Heart right ventricle (tissue), 16 donors: ENCODE results near the gene AGPAT3. TPM values are rescaled to one million over a fixed set of nuclear protein-coding genes. Genes with fewer than 3 reads are reported as not detected.

Source experiments
- ATAC-seq, 8 donors: fragments of 200-7000 bp; cut with Tn5 transposase; one replicate each; pipeline ENCODE4 v1.9.1; 2020; ENCODE audit warnings: mild to moderate bottlenecking in 8 of 8, moderate library complexity in 8 of 8, moderate number of reproducible peaks in 1 of 8
- DNase-seq, 2 donors: peaks; one replicate each; pipeline ENCODE4 v3.0.0-alpha.2; 2020
- H3K27ac ChIP-seq, 10 donors: fragments of 200-600 bp; sonication (generic) in 2 of 10; one replicate each; pipeline versions ENCODE4 v1.5.0 to v1.8.0; 2020 to 2022; ENCODE audit warnings: mild to moderate bottlenecking in 3 of 10
- H3K27me3 ChIP-seq, 7 donors: fragments of 200-600 bp; one replicate each; pipeline ENCODE4 v1.8.0; 2021 to 2022; ENCODE audit warnings: mild to moderate bottlenecking in 2 of 7
- H3K36me3 ChIP-seq, 9 donors: fragments of 200-600 bp; sonication (generic) in 1 of 9; one replicate each; pipeline versions ENCODE4 v1.5.0 to v1.8.0; 2020 to 2022; ENCODE audit warnings: mild to moderate bottlenecking in 2 of 9
- H3K4me1 ChIP-seq, 9 donors: fragments of 200-600 bp; sonication (generic) in 1 of 9; one replicate each; pipeline versions ENCODE4 v1.5.0 to v1.8.0; 2020 to 2022; ENCODE audit warnings: mild to moderate bottlenecking in 4 of 9
- H3K4me3 ChIP-seq, 10 donors: fragments of 200-600 bp; sonication (generic) in 2 of 10; one replicate each; pipeline versions ENCODE4 v1.5.0 to v1.8.0; 2020 to 2022; ENCODE audit warnings: mild to moderate bottlenecking in 7 of 10, moderate library complexity in 2 of 10
- H3K9me3 ChIP-seq, 11 donors: fragments of 200-600 bp in 10 of 11; sonication (generic) in 2 of 11; one replicate each; pipeline versions ENCODE4 v1.5.0 to v1.8.0; 2013 to 2022; ENCODE audit warnings: mild to moderate bottlenecking in 2 of 11, control low read depth in 1 of 11, moderate library complexity in 1 of 11
- CTCF ChIP-seq, 9 donors: fragments of 200-600 bp; sonication (generic) in 2 of 9; IDR thresholded peaks; one replicate each; pipeline versions ENCODE4 v1.5.0 to v1.8.0; 2021 to 2022; ENCODE audit warnings: antibody characterized with exemption in 9 of 9, mild to moderate bottlenecking in 5 of 9, moderate library complexity in 1 of 9
- WGBS, 2 donors: extraction: QIAGEN DNeasy Blood & Tissue Kit; methylation state at CpG; one replicate each; pipeline ENCODE4 v1.1.7; 2013; ENCODE audit warnings: inconsistent platforms in 1 of 2; 5-methylcytosine and 5-hydroxymethylcytosine counted together
- intact Hi-C, 10 donors: fragments of 100-400 bp; cut with DNase I; formaldehyde crosslinking; loops; one replicate each; pipeline versions ENCODE4 v1.11.1 to v1.14.2; 2022
- polyA plus RNA-seq, 2 donors: library from polyadenylated mRNA; stranded (reverse); fragments of 200-250 nt; gene quantifications; one replicate each; pipeline ENCODE4 v1.2.3, GENCODE V29; 2013
- total RNA-seq, 10 donors: library from RNA; stranded (reverse); fragmentation: NEBNext Ultra II Directional in 3 of 10; extraction: Animal tissue kit (Norgen Biotek cat#: 25700) in 3 of 10; gene quantifications; one replicate each; pipeline versions ENCODE4 v1.2.1 to v1.2.4, GENCODE V29; 2021 to 2023
- donor health status: Arrhythmogenic right ventricular cardiomyopathy.
- donor health status: ischemic (EF 13 %, LVEDD 7.1; RV severe dilation, severe dysfunction).
- donor health status: healthy with polysubstance abuse.
- donor health status: DM: no; HTN: yes; CAD: no.
- donor health status: DM: no; HTN: no; CAD: no.
- donor health status: ischemic (EF 25% LVEDD 6.9; RV normal size, moderate dysfunction).
- donor health status: ischemic (EF 25% LVEDD 5.7; RV mildly dilated, moderate dysfunction).
- donor health status: healthy.
- donor health status: DM: yes; HTN: yes; CAD: no.
- donor health status: Ischemic cardiomyopathy.
- donor health status: ischemic (EF 35%, LVEDD 5.7; RV mildly dilated, moderate dysfunction).
- donor health status: nonischemic (EF 11% LVEDD 7.7; RV severe dilation, severe dysfunction).
- donor health status: DM: yes; HTN: yes; CAD: no.
- donor health status: PGD.
- donor health status: ischemic (EF 29% LVEDD 5.4; RV normal size, mild dysfunction).
- donor health status: nonischemic (EF 23%, LVEDD 6.1; RV moderate dilation, normal function).

Gene AGPAT3
- total and polyA plus RNA-seq, 12 donors = 19.7 to 110 (median 65.6) TPM

DNA sequence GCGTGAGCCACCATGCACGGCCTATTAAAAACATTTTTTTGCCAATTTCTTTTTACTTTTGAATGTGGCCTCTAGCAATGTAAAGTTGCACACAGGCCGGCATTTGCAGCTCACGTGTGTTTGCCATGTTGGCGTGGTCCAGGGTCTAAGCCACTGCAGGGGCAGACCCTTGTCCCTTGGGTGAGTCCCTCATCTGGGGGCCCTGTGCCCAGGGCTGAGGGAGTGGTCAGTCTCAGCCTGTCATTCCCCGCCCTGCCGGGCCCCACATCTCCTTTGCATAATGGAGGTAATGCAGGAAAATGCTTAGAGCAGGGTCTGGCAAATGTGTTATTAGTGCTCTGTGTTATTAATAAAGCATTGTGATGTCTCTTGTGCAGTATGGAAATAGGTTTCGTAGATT lies 16.9 kb downstream of the AGPAT3 start:
- no peak for TF ChIP-seq CTCF (IDR thresholded peaks at IDR 0.05)
- intact Hi-C loops = no loop called here
- Histone ChIP-seq H3K27ac (no peak overlapping the region), H3K4me1 (peaks cover 21 to 69% (median 50%) of the 10 kb centered on the region in 9 donors), H3K27me3 (no peaks in the 10 kb centered on the region), H3K36me3 (peaks cover 0 to 12% (median 4%) of the 10 kb centered on the region in 9 donors), H3K4me3 (no peak overlapping the region), H3K9me3 (no peaks in the 10 kb centered on the region)
- ATAC-seq (no peak), DNase-seq (no peak)
- WGBS, 2 donors = 95 to 96% methylated on average over 8 of the region's 8 CpGs

DNA sequence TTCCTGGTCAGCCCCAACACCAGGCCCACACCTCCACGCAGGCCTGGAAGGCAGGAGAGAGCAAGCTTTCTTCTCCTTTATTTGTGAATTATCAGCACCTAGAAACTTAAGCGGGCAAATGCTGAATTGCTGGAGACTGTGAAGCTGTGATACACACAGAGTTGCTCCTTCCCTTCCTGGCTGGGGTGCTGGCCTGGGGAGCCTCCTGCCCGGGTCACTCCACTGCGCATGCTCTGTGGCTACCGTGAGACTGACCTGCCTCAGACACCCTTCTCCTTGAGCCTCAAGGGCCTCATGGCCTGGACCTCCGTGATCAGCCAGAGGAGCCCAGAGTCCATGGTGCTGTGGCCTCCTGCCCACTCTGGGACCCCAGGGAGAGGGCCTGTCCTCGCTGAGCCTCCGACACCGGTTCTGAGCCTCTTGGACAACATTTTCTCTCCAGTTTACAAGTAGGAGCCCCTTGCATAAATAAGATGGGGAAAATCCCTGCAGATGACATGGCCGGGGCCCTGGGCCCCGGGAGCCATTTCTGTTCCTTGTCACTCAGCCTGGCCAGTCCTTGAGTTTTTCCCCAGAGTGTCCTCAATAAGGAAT lies 18.0 kb downstream of the AGPAT3 start:
- intact Hi-C loops = no loop called here
- H3K4me1 ChIP-seq = peaks cover 21 to 66% (median 50%) of the 10 kb centered on the region in 9 donors
- no peaks in the 10 kb centered on the region for H3K27me3 ChIP-seq
- H3K27ac ChIP-seq = peak overlapping the region in 3 of 10 donors; percentile 9 to 69 (median 49)
- TF ChIP-seq CTCF (IDR thresholded peaks at IDR 0.05) = no peak
- H3K4me3 ChIP-seq = no peak overlapping the region
- ATAC-seq = no peak
- peaks cover 0 to 15% (median 4%) of the 10 kb centered on the region in 9 donors for H3K36me3 ChIP-seq
- DNase-seq = no peak
- 73 to 77% methylated on average over 11 of the region's 11 CpGs for WGBS, 2 donors
- no peaks in the 10 kb centered on the region for H3K9me3 ChIP-seq

DNA sequence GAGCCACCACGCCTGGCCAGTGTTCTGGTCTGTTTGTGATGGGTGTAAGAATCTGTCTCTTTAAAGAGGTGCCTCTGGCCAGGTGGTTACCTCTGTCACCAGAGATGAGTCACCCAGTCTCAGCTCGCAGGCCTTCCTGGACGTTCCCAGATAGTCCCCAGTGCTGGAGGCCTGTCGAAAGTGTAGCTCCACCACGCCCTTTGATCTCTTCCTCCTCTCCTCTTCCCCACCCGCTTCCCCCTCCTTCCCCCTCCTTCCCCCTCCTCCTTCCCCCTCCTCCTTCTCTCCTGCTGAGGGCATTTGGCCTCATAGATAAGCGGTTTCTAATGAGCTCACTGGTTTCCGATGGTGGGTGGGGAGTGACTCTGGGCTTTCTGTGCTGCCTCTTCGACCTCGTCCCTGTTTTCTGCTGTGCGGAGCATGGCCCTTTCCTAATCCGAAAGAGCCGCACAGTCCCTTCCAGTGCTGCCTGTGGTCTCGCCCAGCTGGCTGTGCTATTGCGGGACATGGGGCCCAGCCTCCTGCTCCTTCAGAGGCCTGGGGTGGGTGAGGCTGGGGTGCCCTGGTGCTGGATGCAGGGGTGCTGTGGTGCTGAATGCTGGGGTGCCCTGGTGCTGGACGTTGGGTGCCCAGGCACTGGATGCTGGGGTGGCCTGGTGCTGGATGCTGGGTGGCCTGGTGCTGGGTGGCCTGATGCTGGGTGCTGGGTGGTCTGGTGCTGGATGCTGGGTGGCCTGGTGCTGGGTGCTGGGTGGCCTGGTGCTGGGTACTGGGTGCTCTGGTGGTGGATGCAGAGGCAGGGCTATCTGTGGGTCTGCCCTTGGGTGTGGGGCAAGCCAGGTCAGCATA lies 19.2 kb downstream of the AGPAT3 start:
- Histone ChIP-seq H3K4me1 (peaks cover 21 to 66% (median 50%) of the 10 kb centered on the region in 9 donors), H3K27ac (peak overlapping the region in 7 of 10 donors; percentile 44 to 69 (median 53)), H3K4me3 (no peak overlapping the region), H3K9me3 (no peaks in the 10 kb centered on the region), H3K27me3 (no peaks in the 10 kb centered on the region), H3K36me3 (peaks cover 0 to 12% (median 0%) of the 10 kb centered on the region in 9 donors)
- peak; percentile 50 to 77 (median 60) for ATAC-seq
- intact Hi-C loops = no loop called here
- WGBS, 2 donors = 20 to 31% methylated on average over 16 of the region's 16 CpGs
- no peak for TF ChIP-seq CTCF (IDR thresholded peaks at IDR 0.05)
- DNase-seq = peak in 1 of 2 donors; percentile 33

DNA sequence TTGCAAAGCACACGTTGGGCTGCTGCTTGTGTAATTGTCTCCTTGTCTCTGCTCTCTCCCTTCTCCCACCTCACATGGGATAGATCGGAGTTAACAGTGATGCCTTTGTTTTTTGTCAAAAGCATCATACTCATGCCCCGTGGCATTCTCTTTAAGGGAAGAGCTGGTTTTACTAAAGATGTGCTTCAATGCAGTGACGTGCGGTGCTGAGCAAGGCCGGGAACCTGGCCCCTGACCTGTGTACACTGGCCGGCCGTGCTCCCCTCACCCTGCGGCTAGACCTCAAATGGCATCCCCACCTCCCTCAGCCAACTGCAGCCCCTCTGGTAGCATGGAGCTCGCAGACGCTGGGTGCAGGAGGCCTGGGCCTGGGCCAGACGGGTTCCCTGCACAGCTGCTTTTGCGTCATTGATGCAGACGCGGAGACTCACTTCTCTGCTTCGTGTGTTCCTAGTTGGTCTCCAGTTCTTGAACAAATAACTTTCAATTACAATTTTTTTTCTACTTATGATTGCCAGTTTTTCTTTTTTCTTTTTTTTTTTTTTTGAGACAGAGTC lies 19.9 kb downstream of the AGPAT3 start:
- peak; percentile 28 to 60 (median 48) for ATAC-seq
- peak overlapping the region in 5 of 10 donors; percentile 48 to 69 (median 54) for H3K27ac ChIP-seq
- H3K36me3 ChIP-seq = peaks cover 0 to 16% (median 0%) of the 10 kb centered on the region in 9 donors
- 71% methylated on average over 16 of the region's 16 CpGs for WGBS, 2 donors
- no peak for TF ChIP-seq CTCF (IDR thresholded peaks at IDR 0.05)
- DNase-seq = no peak
- no peaks in the 10 kb centered on the region for H3K9me3 ChIP-seq
- no peak overlapping the region for H3K4me3 ChIP-seq
- peaks cover 17 to 62% (median 45%) of the 10 kb centered on the region in 9 donors for H3K4me1 ChIP-seq
- no peaks in the 10 kb centered on the region for H3K27me3 ChIP-seq
- intact Hi-C loops = no loop called here
